Skeletal muscle tissue (tissue), 4 donors: ENCODE results near the gene TMC1. TPM values are rescaled to one million over a fixed set of nuclear protein-coding genes. Genes with fewer than 3 reads are reported as not detected.
"Not testable (repeated sequence)": the region's sequence is repeated elsewhere in the genome, so short reads cannot be mapped to it uniquely, and the experiment has no call there.

Experiments used
- H3K27ac ChIP-seq: one replicate; pipeline ENCODE4 v1.7.0; 2013; ENCODE audit warnings: mild to moderate bottlenecking, low read depth, low read length, inconsistent platforms
- H3K27me3 ChIP-seq, 3 donors: one replicate each; pipeline ENCODE4 v1.7.0; 2013; ENCODE audit warnings: low read length in 3 of 3; ENCODE audit not compliant: control insufficient read depth in 3 of 3, insufficient read depth in 3 of 3
- H3K36me3 ChIP-seq, 3 donors: one replicate each; pipeline ENCODE4 v1.7.0; 2013; ENCODE audit warnings: low read length in 3 of 3; ENCODE audit not compliant: control insufficient read depth in 3 of 3, insufficient read depth in 3 of 3
- H3K4me1 ChIP-seq, 3 donors: one replicate each; pipeline ENCODE4 v1.7.0; 2013; ENCODE audit warnings: low read length in 3 of 3, mild to moderate bottlenecking in 3 of 3; ENCODE audit not compliant: control insufficient read depth in 3 of 3, insufficient read depth in 3 of 3
- H3K4me3 ChIP-seq, 3 donors: one replicate each; pipeline ENCODE4 v1.7.0; 2013; ENCODE audit warnings: low read length in 3 of 3
- H3K9ac ChIP-seq, 3 donors: one replicate each; pipeline ENCODE4 v1.7.0; 2013; ENCODE audit warnings: low read length in 3 of 3, mild to moderate bottlenecking in 3 of 3, moderate library complexity in 2 of 3, low read depth in 1 of 3
- H3K9me3 ChIP-seq, 3 donors: one replicate each; pipeline ENCODE4 v1.7.0; 2013; ENCODE audit warnings: low read length in 3 of 3; ENCODE audit not compliant: control insufficient read depth in 3 of 3
- total RNA-seq: library from RNA; depleted of rRNA; stranded (reverse); fragments of >200 nt; gene quantifications from one replicate; pipeline ENCODE4 v1.2.3, GENCODE V29; 2014
- donor health status: Osteomylitis.

The TMC1 gene
- total RNA-seq, 1 donor from 2014 or later = 0.52 TPM

DNA sequence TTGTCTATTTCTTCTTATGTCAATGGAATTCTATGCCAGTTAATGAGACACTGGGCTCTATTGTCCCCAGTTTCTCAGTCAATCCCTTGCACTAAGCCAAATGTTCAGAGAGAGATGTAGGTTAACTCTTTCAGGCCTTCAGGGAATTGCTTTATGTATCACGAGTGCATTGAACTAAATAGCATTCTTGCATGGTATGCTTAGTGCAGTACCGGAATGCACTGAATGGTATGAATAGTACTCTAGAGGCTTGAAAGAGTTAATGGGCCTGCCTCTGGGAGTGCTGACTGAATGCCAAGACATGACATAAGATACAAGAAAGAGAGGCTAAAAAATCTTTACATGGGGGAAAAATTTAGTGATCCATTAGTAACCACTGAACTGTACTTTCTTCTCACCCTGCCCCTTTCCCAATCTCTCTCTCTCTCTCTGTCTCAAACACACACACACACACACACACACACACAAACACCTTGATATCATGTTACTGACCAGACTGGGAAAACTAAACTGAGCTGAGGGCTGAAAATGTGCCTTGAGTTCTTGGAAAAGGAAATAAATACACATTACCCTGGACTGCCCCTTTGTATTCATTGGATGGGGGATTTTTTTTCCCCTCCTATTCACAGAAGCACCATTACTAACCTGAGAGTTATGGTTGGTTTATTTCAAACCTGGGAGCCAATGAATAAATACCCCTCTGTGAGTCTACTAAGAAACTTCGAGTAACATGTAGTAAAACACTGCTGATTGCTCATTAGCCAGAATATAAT is 35.4 kb upstream of the TMC1 start:
- Histone ChIP-seq H3K27me3 (no peaks in the 10 kb centered on the region), H3K9me3 (no peaks in the 10 kb centered on the region), H3K4me1 (no peaks in the 10 kb centered on the region), H3K4me3 (no peak overlapping the region), H3K36me3 (no peaks in the 10 kb centered on the region), H3K9ac (no peak overlapping the region), H3K27ac (no peak overlapping the region)

DNA sequence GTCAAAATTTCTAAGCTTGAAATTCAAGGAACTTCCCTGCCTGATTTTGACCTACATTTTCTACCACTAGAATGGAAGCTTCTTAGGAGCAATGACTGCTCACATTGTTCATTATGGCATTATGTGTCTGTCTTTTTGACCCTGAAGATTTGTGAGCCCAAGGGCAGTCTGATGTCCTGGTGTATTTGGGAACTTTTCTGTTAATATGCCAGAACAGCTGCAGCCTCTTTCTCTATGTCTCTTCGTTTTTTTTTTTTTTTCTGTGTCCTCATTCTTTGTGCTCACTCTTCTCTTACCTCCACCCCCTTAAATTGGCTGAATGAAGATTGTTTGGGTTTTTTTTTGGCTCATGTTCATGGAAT is 34.8 kb upstream of the TMC1 start:
- no peaks in the 10 kb centered on the region for H3K9me3 ChIP-seq
- H3K4me1 ChIP-seq = no peaks in the 10 kb centered on the region
- H3K36me3 ChIP-seq = no peaks in the 10 kb centered on the region
- H3K27ac ChIP-seq = no peak overlapping the region
- no peak overlapping the region for H3K9ac ChIP-seq
- no peaks in the 10 kb centered on the region for H3K27me3 ChIP-seq
- no peak overlapping the region for H3K4me3 ChIP-seq

DNA sequence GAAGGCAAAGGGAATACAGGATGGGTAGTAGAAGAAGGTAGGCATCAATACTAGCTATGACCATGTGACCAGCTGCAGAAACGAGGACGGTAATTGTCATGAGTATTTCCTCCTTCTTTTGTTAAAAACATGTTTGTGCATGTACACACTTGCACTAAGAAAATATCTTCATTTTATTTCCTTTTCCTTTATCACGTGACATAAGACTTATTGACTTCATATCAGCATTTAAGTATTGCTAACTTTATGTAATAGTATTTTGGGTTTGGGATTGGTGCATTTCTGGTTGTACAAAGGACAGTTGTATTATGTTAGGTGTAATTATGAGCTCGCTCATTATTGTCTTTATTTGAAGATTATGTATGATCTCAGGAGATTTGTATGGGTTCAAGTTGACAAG is 33.7 kb upstream of the TMC1 start:
- not testable (repeated sequence) for H3K4me1 ChIP-seq, H3K9me3 ChIP-seq, H3K9ac ChIP-seq, H3K27me3 ChIP-seq, H3K4me3 ChIP-seq, H3K36me3 ChIP-seq, H3K27ac ChIP-seq

- Histone ChIP-seq H3K9me3 (no peaks in the 10 kb centered on the region), H3K27me3 (no peaks in the 10 kb centered on the region), H3K4me3 (no peak overlapping the region), H3K9ac (no peak overlapping the region), H3K27ac (no peak overlapping the region), H3K36me3 (no peaks in the 10 kb centered on the region), H3K4me1 (no peaks in the 10 kb centered on the region)
Measured at GRCh38 chr9:72489986-72490385, 31.4 kb upstream of the TMC1 start.

DNA sequence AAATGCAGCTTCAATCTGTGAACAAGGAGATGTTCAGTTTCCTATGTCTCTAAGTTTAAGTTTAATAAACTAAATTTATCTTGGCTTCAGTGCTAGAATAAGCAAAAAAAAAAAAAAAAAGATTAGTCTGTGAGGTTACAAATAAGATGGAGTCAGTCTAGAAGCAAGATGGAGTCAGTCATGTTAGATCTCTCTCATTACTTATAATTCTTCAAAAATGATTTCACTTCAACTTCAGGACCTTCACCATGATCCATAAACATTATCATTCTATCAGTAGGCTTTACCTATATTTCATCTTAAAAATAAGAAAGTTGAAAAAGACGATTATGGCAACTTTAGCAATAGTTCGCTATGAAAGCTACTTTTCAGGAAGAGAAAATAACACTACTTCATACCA is 30.2 kb upstream of the TMC1 start:
- Histone ChIP-seq H3K4me1 (no peaks in the 10 kb centered on the region), H3K36me3 (no peaks in the 10 kb centered on the region), H3K27ac (no peak overlapping the region), H3K4me3 (no peak overlapping the region), H3K9ac (no peak overlapping the region), H3K27me3 (no peaks in the 10 kb centered on the region), H3K9me3 (no peaks in the 10 kb centered on the region)

DNA sequence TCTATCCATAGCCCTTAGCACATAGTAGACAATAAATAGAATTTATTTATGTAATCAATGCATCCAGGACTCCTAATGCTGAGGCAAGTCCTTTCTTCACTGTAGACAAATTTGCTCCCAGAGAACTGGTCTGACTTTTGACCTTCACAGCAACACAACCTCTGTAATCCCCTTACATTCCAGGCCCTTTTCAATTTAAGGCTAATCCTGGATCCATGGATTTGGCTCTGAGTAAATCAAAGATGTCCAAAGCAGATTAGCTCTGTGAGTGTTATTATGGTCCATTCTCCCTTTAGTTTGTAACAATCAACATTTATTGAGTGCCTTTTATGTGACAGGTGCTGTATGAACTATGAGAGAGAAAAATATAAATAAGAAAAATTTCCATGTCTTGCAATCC is 27.4 kb upstream of the TMC1 start:
- Histone ChIP-seq H3K36me3 (no peaks in the 10 kb centered on the region), H3K27me3 (no peaks in the 10 kb centered on the region), H3K9me3 (no peaks in the 10 kb centered on the region), H3K27ac (no peak overlapping the region), H3K9ac (no peak overlapping the region), H3K4me3 (no peak overlapping the region), H3K4me1 (no peaks in the 10 kb centered on the region)

GRCh38 chr9:72497447-72498046 is 23.9 kb upstream of the TMC1 start:
- Histone ChIP-seq H3K9ac (no peak overlapping the region), H3K4me1 (no peaks in the 10 kb centered on the region), H3K4me3 (no peak overlapping the region), H3K9me3 (no peaks in the 10 kb centered on the region), H3K36me3 (no peaks in the 10 kb centered on the region), H3K27me3 (no peaks in the 10 kb centered on the region), H3K27ac (no peak overlapping the region)

DNA sequence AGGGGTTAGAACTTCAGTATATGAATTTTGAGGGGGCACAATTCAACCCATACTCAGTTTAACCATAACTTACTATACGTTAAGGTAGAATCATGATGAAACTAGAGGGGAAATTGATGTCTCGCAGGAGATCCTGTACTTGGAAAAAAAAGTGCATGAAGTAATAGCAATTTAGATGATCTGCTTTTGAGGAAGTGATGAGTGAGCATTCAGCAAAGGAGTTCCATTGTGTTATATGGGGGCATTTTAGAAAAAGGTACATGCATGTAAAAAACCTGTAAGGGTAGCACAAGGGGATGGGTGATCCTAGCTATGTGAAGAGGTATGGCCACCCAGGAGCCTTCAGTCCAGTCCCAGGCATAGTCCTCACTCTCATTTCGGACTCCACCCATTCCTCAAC is 14.8 kb upstream of the TMC1 start:
- H3K9me3 ChIP-seq = no peaks in the 10 kb centered on the region
- no peak overlapping the region for H3K27ac ChIP-seq
- H3K27me3 ChIP-seq = no peaks in the 10 kb centered on the region
- H3K9ac ChIP-seq = no peak overlapping the region
- no peaks in the 10 kb centered on the region for H3K4me1 ChIP-seq
- H3K4me3 ChIP-seq = no peak overlapping the region
- H3K36me3 ChIP-seq = no peaks in the 10 kb centered on the region

- H3K4me1 ChIP-seq = no peaks in the 10 kb centered on the region
- no peak overlapping the region for H3K9ac ChIP-seq
- H3K27ac ChIP-seq = no peak overlapping the region
- H3K27me3 ChIP-seq = no peaks in the 10 kb centered on the region
- H3K9me3 ChIP-seq = no peaks in the 10 kb centered on the region
- no peaks in the 10 kb centered on the region for H3K36me3 ChIP-seq
- H3K4me3 ChIP-seq = no peak overlapping the region
Measured at GRCh38 chr9:72509053-72509452, 12.4 kb upstream of the TMC1 start.

DNA sequence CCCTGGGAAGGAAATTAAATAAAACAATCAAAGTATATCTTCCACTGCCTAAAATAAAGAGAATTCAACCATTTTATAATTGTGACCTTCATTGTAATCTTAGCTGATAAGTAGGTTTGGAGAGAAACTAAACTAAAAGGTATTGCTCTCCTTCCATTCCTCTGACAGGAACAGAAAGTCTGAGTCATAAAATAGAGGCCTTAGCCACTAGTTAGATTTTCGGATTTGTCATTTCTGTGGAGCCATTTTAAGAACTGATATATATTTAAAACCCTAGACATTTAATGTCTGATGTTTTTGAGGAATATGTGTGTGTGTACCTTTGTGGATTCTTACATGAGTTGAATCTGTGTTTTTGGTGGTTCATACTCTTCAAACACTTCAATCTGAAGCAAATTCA is 11.8 kb upstream of the TMC1 start:
- H3K9me3 ChIP-seq = no peaks in the 10 kb centered on the region
- no peaks in the 10 kb centered on the region for H3K36me3 ChIP-seq
- H3K4me1 ChIP-seq = no peaks in the 10 kb centered on the region
- H3K9ac ChIP-seq = no peak overlapping the region
- no peak overlapping the region for H3K4me3 ChIP-seq
- no peak overlapping the region for H3K27ac ChIP-seq
- H3K27me3 ChIP-seq = no peaks in the 10 kb centered on the region
